HEK293 (cell line): Measurements from ENCODE around the gene CD2BP2.
A peak's percentile ranks its signal among the peaks of the same experiment; 100 is the strongest.

ENCODE experiments used
- BCL11B ChIP-seq: fragments of 450-650 bp; formaldehyde crosslinking; IDR thresholded peaks from 2 replicates; pipeline ENCODE4 v1.5.1; 2016; ENCODE audit warnings: low read depth, missing biosample characterization, missing genetic modification characterization
- CTCF ChIP-seq: fragments of 450-650 bp; formaldehyde crosslinking; IDR thresholded peaks from 2 replicates; pipeline ENCODE4 v1.5.1; 2016; ENCODE audit warnings: missing biosample characterization, missing genetic modification characterization
- REST ChIP-seq: fragments of 450-650 bp; formaldehyde crosslinking; IDR thresholded peaks from 2 replicates; pipeline ENCODE4 v1.5.1; 2016; ENCODE audit warnings: missing biosample characterization, missing genetic modification characterization
- YY1 ChIP-seq: fragments of 450-650 bp; formaldehyde crosslinking; IDR thresholded peaks from 2 replicates; pipeline ENCODE4 v1.5.1; 2018; ENCODE audit warnings: missing biosample characterization, missing genetic modification characterization
- ZBTB44 ChIP-seq: fragments of 450-650 bp; IDR thresholded peaks from 2 replicates; pipeline ENCODE4 v1.5.1; 2018; ENCODE audit warnings: missing biosample characterization, mild to moderate bottlenecking, missing genetic modification characterization
- ZBTB7A ChIP-seq: fragments of 450-650 bp; formaldehyde crosslinking; IDR thresholded peaks from 2 replicates; pipeline ENCODE4 v1.5.1; 2016; ENCODE audit warnings: low read depth, missing biosample characterization, missing genetic modification characterization
- ZFP37 ChIP-seq: fragments of 450-650 bp; formaldehyde crosslinking; IDR thresholded peaks from 2 replicates; pipeline ENCODE4 v1.5.1; 2016; ENCODE audit warnings: missing biosample characterization, missing genetic modification characterization
- ZNF18 ChIP-seq: fragments of 450-650 bp; formaldehyde crosslinking; IDR thresholded peaks from 2 replicates; pipeline ENCODE4 v1.5.1; 2016; ENCODE audit warnings: missing biosample characterization, missing genetic modification characterization
- ZNF37A ChIP-seq: fragments of 450-650 bp; IDR thresholded peaks from 2 replicates; pipeline ENCODE4 v1.5.1; 2018; ENCODE audit warnings: missing biosample characterization, missing genetic modification characterization
- ZNF660 ChIP-seq: fragments of 450-650 bp; IDR thresholded peaks from 2 replicates; pipeline ENCODE4 v1.5.1; 2018; ENCODE audit warnings: missing biosample characterization, mild to moderate bottlenecking, missing genetic modification characterization

GRCh38 chr16:30355144-30355953 is at the start of gene CD2BP2:
- TF ChIP-seq REST, result peak; percentile 7; the same call in 1 of the 2 replicates
- TF ChIP-seq BCL11B (tag by site-specific recombination), result peak; percentile 99
- peak; percentile 32; the same call in 1 of the 2 replicates for TF ChIP-seq ZNF660 (tag by site-specific recombination)
- peak; percentile 15; the same call in 1 of the 2 replicates for TF ChIP-seq ZBTB7A
- peak; percentile 89 for TF ChIP-seq YY1 (tag by site-specific recombination)
- TF ChIP-seq ZNF18 (tag by site-specific recombination), result peak; percentile 78
- TF ChIP-seq ZFP37 (tag by site-specific recombination), result peak; percentile 37
- no peak for TF ChIP-seq ZNF37A (tag by site-specific recombination)
- peak; percentile 63 for TF ChIP-seq CTCF (tag by site-specific recombination)
- TF ChIP-seq ZBTB44 (tag by site-specific recombination), result no peak; the same call in 1 of the 2 replicates
